Stimulated activated naive CD4-positive, alpha-beta T cell (primary cell): ENCODE results near the gene AGPS.

Experiments used
- DNase-seq, 6 experiments: peaks; one replicate each; lab custom pipeline; 2025; lab: John Stamatoyannopoulos, UW

The AGPS gene

GRCh38 chr2:177592397-177592796 lies 199.8 kb downstream of the AGPS start:
- no peak for DNase-seq

- no peak for DNase-seq
Observed at GRCh38 chr2:177592945-177593344, 200.4 kb downstream of the AGPS start.

GRCh38 chr2:177593402-177593801 lies 200.8 kb downstream of the AGPS start:
- DNase-seq: no peak
